DND-41 (cell line): ENCODE data around the gene ECPAS.

Experiments
- ATAC-seq: fragments of 200-7000 bp; cut with Tn5 transposase; 3 replicates; pipeline ENCODE4 v1.9.1; 2021; ENCODE audit warnings: low read depth; ENCODE audit not compliant: insufficient read depth
- DNase-seq: peaks from one replicate; pipeline ENCODE4 v3.0.0-alpha.2; 2020
- H2AFZ ChIP-seq: 2 replicates; pipeline ENCODE4 v1.6.0; 2012; ENCODE audit warnings: low read depth, low read length
- H3K27ac ChIP-seq: 2 replicates; pipeline ENCODE4 v1.5.1; 2012; ENCODE audit warnings: low read length, inconsistent platforms
- H3K27me3 ChIP-seq: fragments of 200-600 bp; sonication (generic); 2 replicates; pipeline ENCODE4 v1.6.0; 2012; ENCODE audit warnings: low read length, mild to moderate bottlenecking, inconsistent platforms; ENCODE audit not compliant: insufficient read depth, poor library complexity
- H3K36me3 ChIP-seq: 2 replicates; pipeline ENCODE4 v1.5.1; 2012; ENCODE audit warnings: low read length, inconsistent platforms; ENCODE audit not compliant: insufficient read depth
- H3K4me1 ChIP-seq: 2 replicates; pipeline ENCODE4 v1.5.1; 2012; ENCODE audit warnings: mild to moderate bottlenecking, low read length; ENCODE audit not compliant: insufficient read depth
- H3K4me2 ChIP-seq: 2 replicates; pipeline ENCODE4 v1.6.0; 2012; ENCODE audit warnings: mild to moderate bottlenecking, moderate library complexity, low read length, inconsistent platforms; ENCODE audit not compliant: insufficient read depth
- H3K4me3 ChIP-seq, 2 experiments: fragments of 200-600 bp in 1 of 2; shearing (Covaris generic) in 1 of 2; 2 replicates each; pipeline ENCODE4 v1.5.1; 2012 to 2016; ENCODE audit warnings: inconsistent platforms in 2 of 2, low read length in 2 of 2, mild to moderate bottlenecking in 2 of 2, low read depth in 1 of 2, moderate library complexity in 1 of 2
- H3K79me2 ChIP-seq: 2 replicates; pipeline ENCODE4 v1.6.0; 2012; ENCODE audit warnings: low read length, inconsistent platforms; ENCODE audit not compliant: insufficient read depth
- H3K9ac ChIP-seq: 2 replicates; pipeline ENCODE4 v1.6.0; 2012; ENCODE audit warnings: low read depth, mild to moderate bottlenecking, inconsistent platforms, low read length, moderate library complexity
- H3K9me3 ChIP-seq: 2 replicates; pipeline ENCODE4 v1.5.1; 2012; ENCODE audit warnings: low read length, moderate library complexity, mild to moderate bottlenecking, inconsistent platforms; ENCODE audit not compliant: insufficient read depth, severe bottlenecking
- H4K20me1 ChIP-seq: 2 replicates; pipeline ENCODE4 v1.6.0; 2012; ENCODE audit warnings: low read length; ENCODE audit not compliant: insufficient read depth
- EZH2 ChIP-seq: IDR thresholded peaks from 3 replicates; pipeline ENCODE4 v1.6.1; 2012; ENCODE audit warnings: borderline replicate concordance, low read depth, mild to moderate bottlenecking, moderate library complexity, low read length, inconsistent platforms; ENCODE audit not compliant: severe bottlenecking
- TF ChIP-seq, protein P1 (sequence below): IDR thresholded peaks from 2 replicates; pipeline ENCODE4 v1.5.1; 2012; ENCODE audit warnings: borderline replicate concordance, low read length, moderate library complexity, mild to moderate bottlenecking; ENCODE audit not compliant: poor library complexity, severe bottlenecking; ENCODE audit errors: extremely low read depth

The ECPAS gene

DNA sequence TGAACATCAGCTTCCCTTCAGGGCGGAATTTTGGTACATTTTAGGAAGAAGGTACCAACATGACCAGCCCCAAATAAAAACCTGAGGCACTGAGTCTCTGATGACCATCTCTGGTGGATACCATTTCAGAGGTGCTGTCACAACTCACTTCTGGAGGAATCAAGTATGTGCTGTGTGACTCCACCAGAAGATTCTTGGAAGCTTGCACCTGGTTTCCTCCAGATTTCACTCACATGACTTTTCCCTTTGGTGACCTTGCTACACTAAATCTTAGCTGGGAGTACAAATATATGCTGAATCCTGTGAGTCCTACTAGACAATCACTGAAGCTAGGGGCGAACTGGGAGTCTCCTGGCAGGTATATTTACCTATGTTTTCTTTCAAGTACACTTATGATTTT lies 28.5 kb downstream of the ECPAS start:
- Histone ChIP-seq H2AFZ (no peak overlapping the region), H3K27ac (no peak overlapping the region), H3K4me1 (no peaks in the 10 kb centered on the region), H3K79me2 (no peaks in the 10 kb centered on the region), H4K20me1 (no peaks in the 10 kb centered on the region), H3K9ac (no peak overlapping the region), H3K36me3 (no peaks in the 10 kb centered on the region), H3K9me3 (no peaks in the 10 kb centered on the region), H3K27me3 (no peaks in the 10 kb centered on the region), H3K4me2 (no peak overlapping the region), H3K4me3 (no peak overlapping the region)
- TF ChIP-seq, protein P1, sequence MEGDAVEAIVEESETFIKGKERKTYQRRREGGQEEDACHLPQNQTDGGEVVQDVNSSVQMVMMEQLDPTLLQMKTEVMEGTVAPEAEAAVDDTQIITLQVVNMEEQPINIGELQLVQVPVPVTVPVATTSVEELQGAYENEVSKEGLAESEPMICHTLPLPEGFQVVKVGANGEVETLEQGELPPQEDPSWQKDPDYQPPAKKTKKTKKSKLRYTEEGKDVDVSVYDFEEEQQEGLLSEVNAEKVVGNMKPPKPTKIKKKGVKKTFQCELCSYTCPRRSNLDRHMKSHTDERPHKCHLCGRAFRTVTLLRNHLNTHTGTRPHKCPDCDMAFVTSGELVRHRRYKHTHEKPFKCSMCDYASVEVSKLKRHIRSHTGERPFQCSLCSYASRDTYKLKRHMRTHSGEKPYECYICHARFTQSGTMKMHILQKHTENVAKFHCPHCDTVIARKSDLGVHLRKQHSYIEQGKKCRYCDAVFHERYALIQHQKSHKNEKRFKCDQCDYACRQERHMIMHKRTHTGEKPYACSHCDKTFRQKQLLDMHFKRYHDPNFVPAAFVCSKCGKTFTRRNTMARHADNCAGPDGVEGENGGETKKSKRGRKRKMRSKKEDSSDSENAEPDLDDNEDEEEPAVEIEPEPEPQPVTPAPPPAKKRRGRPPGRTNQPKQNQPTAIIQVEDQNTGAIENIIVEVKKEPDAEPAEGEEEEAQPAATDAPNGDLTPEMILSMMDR: no peak
- TF ChIP-seq EZH2: no peak
- DNase-seq: no peak
- no peak for ATAC-seq

DNA sequence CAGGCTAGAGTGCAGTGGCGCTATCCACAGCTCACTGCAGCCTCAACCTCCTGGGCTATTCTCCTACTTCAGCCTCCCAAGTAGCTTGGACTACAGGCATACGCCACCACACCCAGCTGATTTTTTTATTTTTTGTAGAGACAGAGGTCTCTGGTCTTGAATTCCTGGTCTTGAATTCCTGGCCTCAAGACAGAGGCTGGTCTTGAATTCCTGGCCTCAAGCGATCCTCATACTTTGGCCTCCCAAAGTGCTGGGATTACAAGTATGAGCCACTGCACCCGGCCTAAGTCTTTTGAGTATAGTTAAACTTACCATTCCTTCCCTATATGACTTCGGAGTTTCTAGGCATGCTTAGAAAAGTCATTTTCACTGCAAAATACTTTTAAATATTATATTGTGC lies 29.4 kb downstream of the ECPAS start:
- Histone ChIP-seq H4K20me1 (no peaks in the 10 kb centered on the region), H3K79me2 (no peaks in the 10 kb centered on the region), H3K4me3 (no peak overlapping the region), H2AFZ (no peak overlapping the region), H3K27ac (no peak overlapping the region), H3K9ac (no peak overlapping the region), H3K9me3 (no peaks in the 10 kb centered on the region), H3K4me1 (no peaks in the 10 kb centered on the region), H3K27me3 (no peaks in the 10 kb centered on the region), H3K36me3 (no peaks in the 10 kb centered on the region), H3K4me2 (no peak overlapping the region)
- ATAC-seq: no peak
- TF ChIP-seq EZH2: no peak
- TF ChIP-seq, protein P1: no peak
- no peak for DNase-seq

DNA sequence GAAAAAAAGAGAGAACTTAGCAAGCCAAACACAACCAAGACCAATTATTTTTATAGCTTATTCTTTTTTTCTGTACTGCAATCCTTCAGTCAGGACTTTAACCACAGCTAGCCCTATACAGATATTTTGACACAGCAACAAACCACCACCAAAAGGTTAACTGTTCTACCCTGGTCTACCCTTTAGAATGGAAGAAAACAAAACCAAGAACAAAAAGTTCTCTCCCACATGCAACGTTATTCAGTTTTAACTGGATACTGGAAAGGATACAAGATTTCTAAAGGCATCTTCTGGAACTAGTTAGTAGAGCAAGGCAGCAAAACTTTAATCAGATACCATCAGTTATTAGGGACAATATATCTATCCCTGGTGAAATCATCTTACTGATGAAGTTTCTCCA lies 32.6 kb downstream of the ECPAS start:
- Histone ChIP-seq H4K20me1 (no peaks in the 10 kb centered on the region), H3K36me3 (no peaks in the 10 kb centered on the region), H3K4me3 (no peak overlapping the region), H3K27ac (no peak overlapping the region), H2AFZ (no peak overlapping the region), H3K27me3 (no peaks in the 10 kb centered on the region), H3K4me2 (no peak overlapping the region), H3K9ac (no peak overlapping the region), H3K4me1 (no peaks in the 10 kb centered on the region), H3K9me3 (no peaks in the 10 kb centered on the region), H3K79me2 (no peaks in the 10 kb centered on the region)
- TF ChIP-seq, protein P1: no peak
- no peak for TF ChIP-seq EZH2
- ATAC-seq (no peak), DNase-seq (no peak)

DNA sequence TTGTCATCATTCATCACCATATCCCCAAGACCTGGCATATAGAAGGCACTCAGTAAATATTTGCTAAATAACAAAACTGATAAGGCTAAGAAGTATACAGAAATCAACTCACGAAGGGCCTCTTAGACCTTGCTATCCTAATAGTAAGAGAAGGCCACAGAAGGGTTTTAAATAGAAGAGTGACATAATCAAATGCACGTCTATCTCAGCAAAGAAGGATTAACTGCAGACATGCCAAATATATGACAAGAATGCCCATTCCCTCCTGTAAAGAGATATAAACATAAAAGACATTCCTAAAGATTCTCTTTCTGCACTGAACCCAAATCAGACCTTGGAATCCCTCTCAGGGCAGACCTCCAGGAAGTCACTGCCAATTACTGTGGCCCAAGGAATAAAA lies 34.1 kb downstream of the ECPAS start:
- H3K9me3 ChIP-seq: no peaks in the 10 kb centered on the region
- H3K4me1 ChIP-seq: no peaks in the 10 kb centered on the region
- no peaks in the 10 kb centered on the region for H4K20me1 ChIP-seq
- H2AFZ ChIP-seq: no peak overlapping the region
- no peaks in the 10 kb centered on the region for H3K36me3 ChIP-seq
- no peak overlapping the region for H3K9ac ChIP-seq
- H3K79me2 ChIP-seq: no peaks in the 10 kb centered on the region
- no peak for DNase-seq
- H3K4me3 ChIP-seq: no peak overlapping the region
- TF ChIP-seq EZH2: no peak
- TF ChIP-seq, protein P1: no peak
- H3K27ac ChIP-seq: no peak overlapping the region
- H3K4me2 ChIP-seq: no peak overlapping the region
- ATAC-seq: no peak
- no peaks in the 10 kb centered on the region for H3K27me3 ChIP-seq
